ENCODE measurements around the gene PWWP2B.

DNA sequence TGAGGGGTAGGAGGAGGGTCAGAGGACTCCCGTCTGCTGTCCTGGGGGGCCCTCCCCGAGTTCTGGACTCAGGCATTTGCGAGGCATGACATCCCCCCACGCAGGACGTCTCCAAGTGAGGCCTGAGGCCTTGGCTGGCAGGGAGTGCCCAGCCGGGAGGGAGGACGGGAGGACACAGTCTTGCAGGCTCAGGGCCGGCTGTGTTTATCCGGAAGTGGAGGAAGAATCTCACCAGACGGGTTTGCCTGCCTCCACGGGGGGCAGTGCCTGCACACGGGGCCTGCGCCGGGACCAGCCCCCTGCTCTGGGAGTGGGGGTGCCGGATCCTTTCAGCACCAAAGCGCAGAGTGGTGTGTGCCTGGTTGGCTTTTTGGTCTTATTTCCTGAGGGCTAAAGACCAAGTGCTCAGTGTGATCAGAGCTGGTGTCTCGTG lies 10.9 kb downstream of the PWWP2B start:
- TF ChIP-seq POLR2A (IDR thresholded peaks at IDR 0.05; ENCODE audit: low read depth, low read length): no peak
- TF ChIP-seq, protein P1, sequence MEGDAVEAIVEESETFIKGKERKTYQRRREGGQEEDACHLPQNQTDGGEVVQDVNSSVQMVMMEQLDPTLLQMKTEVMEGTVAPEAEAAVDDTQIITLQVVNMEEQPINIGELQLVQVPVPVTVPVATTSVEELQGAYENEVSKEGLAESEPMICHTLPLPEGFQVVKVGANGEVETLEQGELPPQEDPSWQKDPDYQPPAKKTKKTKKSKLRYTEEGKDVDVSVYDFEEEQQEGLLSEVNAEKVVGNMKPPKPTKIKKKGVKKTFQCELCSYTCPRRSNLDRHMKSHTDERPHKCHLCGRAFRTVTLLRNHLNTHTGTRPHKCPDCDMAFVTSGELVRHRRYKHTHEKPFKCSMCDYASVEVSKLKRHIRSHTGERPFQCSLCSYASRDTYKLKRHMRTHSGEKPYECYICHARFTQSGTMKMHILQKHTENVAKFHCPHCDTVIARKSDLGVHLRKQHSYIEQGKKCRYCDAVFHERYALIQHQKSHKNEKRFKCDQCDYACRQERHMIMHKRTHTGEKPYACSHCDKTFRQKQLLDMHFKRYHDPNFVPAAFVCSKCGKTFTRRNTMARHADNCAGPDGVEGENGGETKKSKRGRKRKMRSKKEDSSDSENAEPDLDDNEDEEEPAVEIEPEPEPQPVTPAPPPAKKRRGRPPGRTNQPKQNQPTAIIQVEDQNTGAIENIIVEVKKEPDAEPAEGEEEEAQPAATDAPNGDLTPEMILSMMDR (IDR thresholded peaks at IDR 0.05; ENCODE audit: extremely low read depth in 1 of 2, insufficient read depth in 1 of 2, low read depth in 1 of 2, low read length in 2 of 2): peak in 1 of 2 donors; percentile 3
- no peak for TF ChIP-seq GATA2 (IDR thresholded peaks at IDR 0.05; ENCODE audit: insufficient read depth, insufficient read length, low read depth, low read length)
- TF ChIP-seq, protein P2, sequence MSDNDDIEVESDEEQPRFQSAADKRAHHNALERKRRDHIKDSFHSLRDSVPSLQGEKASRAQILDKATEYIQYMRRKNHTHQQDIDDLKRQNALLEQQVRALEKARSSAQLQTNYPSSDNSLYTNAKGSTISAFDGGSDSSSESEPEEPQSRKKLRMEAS (IDR thresholded peaks at IDR 0.05; ENCODE audit: insufficient read depth, insufficient read length): no peak
- TF ChIP-seq POLR2AphosphoS5 (IDR thresholded peaks at IDR 0.05; ENCODE audit: insufficient read depth, low read depth, low read length): no peak
- no peak for TF ChIP-seq EZH2 (IDR thresholded peaks at IDR 0.05; ENCODE audit: borderline replicate concordance, low read depth, low read length, severe bottlenecking)
- no peak for TF ChIP-seq FOS (IDR thresholded peaks at IDR 0.05; ENCODE audit: borderline replicate concordance, insufficient read depth, low read length)
